GM12872 (cell line): ENCODE data around the gene PHYHIPL.

ENCODE experiments used
- TF ChIP-seq, protein P1 (sequence below): IDR thresholded peaks from 3 replicates; pipeline ENCODE4 v1.5.1; 2011; ENCODE audit warnings: low read depth, mild to moderate bottlenecking, low read length, moderate library complexity; ENCODE audit not compliant: insufficient read depth

Gene PHYHIPL

DNA sequence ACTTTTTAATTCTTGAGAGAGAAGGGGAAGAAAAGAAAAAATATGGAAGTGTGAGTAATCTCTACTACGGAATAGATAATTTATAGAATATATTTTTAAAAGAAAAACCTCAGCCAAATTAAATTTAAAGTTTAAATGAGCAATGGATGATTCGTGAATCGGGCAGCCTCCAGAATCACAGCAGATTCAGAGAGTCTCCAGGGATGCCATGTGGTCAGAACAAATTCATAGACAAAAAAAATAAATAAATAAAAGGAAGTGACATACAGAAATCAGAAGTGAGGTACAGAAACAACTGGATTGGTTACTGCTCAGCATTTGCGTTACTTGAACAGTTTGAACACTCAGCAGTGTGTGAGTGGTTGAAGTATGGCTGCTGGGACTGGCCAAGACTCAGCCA, 53.0 kb downstream of the PHYHIPL start:
- TF ChIP-seq, protein P1, sequence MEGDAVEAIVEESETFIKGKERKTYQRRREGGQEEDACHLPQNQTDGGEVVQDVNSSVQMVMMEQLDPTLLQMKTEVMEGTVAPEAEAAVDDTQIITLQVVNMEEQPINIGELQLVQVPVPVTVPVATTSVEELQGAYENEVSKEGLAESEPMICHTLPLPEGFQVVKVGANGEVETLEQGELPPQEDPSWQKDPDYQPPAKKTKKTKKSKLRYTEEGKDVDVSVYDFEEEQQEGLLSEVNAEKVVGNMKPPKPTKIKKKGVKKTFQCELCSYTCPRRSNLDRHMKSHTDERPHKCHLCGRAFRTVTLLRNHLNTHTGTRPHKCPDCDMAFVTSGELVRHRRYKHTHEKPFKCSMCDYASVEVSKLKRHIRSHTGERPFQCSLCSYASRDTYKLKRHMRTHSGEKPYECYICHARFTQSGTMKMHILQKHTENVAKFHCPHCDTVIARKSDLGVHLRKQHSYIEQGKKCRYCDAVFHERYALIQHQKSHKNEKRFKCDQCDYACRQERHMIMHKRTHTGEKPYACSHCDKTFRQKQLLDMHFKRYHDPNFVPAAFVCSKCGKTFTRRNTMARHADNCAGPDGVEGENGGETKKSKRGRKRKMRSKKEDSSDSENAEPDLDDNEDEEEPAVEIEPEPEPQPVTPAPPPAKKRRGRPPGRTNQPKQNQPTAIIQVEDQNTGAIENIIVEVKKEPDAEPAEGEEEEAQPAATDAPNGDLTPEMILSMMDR = no peak

DNA sequence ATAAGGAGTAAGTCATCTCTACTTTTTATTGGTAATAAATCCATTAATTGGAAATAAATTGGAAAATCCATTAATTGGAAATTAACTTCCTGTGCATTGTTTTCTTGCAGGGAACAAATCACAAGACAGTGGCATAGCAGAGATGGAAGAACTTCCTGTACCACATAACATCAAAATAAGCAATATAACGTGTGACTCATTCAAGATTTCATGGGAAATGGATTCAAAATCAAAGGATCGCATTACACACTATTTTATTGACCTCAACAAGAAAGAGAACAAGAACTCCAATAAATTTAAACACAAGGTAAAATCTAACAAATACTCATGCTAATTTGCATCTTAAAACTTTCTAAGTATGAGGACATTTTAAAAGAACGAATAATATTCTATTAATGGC, 57.8 kb downstream of the PHYHIPL start:
- TF ChIP-seq, protein P1 = no peak

DNA sequence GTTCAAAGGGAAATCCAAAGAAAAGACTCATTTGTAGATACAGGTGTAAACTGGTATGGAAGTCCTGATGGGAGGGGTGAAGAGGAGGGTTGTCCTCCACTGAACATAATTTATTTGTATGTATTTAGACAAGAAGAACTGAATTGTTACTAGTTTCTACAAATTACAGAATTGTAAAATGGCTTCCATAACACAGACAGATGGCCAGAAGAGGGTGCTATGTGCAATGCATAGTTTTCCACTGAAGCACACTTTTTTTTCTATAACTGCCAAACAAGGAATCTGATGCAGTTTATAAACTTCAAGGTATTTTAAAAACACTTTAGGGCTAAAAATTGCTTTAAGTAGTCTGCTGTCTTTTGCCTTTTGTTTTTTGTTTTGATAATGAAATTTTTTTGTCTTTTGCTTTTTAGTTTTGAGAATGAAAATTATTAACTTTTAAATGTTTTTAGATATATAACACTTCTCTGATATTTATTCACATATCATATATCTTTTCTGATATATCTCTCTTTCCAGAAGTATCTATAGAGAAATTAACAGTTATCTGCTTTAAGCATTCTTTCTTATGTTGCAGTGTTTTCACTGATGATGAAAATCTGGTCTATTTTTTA, 58.5 kb downstream of the PHYHIPL start:
- TF ChIP-seq, protein P1 = peak; percentile 59

DNA sequence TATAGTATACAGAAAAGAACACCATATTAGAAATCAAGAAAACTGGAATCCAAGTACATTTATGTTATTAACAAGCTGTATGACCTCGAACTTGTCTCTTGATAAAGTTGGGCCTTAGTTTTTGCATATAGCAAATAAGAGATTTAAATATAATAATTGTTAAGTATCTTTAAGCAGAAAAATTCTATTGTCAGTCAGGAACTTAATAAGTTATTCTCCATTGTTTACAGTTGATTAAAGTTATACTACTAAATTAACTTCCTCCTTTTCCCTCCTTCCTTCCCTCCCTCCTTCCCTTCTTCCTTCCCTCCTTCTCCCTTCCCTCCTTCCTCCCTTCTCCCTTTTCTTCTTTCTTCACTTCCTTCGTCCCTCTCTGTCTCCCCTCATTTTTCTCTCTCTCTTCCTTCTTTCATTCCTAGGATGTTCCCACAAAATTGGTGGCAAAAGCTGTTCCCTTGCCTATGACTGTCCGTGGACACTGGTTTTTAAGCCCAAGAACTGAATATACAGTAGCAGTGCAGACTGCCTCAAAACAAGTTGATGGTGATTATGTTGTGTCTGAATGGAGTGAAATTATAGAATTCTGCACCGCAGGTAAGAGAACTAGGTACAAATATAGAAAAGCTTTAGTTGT, 59.7 kb downstream of the PHYHIPL start:
- TF ChIP-seq, protein P1 = no peak

DNA sequence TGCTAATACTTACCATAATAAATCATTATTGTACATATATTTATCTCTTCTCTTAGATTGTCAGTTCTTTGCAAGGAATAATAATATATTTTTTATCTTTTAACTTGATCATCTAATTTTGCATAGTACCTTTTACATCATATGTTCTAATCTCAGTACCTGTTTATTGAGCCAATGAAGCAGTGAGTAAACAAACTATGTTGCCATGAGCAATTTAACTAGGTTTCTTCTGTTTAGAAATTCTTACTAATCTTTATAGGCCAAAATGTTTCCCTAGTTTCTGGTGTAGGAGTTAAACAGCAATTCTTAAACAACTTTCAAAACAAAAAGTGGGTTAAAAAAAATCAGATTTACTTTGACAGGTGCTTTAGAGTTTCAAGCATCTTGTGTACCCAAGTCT, 61.3 kb downstream of the PHYHIPL start:
- TF ChIP-seq, protein P1 = no peak

DNA sequence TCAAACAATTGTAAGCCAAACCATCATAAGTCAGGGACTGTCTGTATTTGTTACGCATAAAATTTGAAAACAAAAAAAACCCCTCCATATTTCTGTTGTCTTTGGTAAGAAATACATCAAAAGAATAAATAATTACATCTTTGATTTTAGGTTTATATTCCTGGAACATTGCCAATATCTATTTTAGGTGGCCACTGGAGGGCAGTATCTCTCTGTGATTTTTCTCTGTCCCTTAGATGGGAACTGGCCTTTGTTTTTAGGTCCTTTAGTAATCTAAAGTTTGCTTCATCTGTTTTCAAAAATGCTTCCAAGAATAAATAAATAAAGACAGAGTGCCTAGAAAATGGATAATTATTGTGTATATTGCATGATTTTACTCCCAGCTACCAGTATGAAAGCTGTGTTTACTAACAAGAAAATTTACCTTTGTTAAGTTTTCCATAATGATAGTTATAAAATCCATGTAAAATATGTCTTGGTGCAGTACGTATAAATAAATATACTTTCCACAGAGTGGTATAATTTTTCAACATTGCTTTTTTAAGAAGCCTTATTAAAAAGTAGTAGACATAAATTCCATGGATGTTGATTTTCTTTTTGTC, 64.2 kb downstream of the PHYHIPL start:
- TF ChIP-seq, protein P1 = peak; percentile 39; the same call in 2 of the 3 replicates

DNA sequence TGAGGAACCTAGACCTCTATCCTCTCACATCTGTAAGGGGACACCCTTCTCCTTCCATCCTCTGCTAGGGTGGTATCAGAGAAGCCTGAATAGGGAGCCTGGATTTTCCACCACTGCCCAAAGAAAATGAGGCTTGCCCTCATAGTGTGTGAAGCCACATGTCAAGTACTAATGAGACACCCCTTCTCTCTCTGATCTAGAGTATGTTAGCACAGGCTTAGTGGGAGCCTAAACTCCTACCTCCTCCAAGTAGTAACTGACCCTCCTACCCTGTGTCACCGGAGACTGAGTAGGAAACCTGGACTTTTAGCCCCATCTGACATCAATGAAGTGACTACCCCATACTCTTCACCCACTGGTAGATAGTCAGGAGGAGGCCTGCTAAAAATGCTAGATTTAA, 65.6 kb downstream of the PHYHIPL start:
- TF ChIP-seq, protein P1 = no peak
